HCT116 (cell line): ENCODE results near the gene ZNF121. TPM values are rescaled to one million over a fixed set of nuclear protein-coding genes. Genes with fewer than 3 reads are reported as not detected.
A peak's percentile ranks its signal among the peaks of the same experiment; 100 is the strongest.

Experiments
- ATAC-seq: fragments of 200-7000 bp; cut with Tn5 transposase; 2 replicates; pipeline ENCODE4 v1.9.1; 2020; ENCODE audit warnings: mild to moderate bottlenecking, moderate library complexity
- Bru-seq: library from RNA; stranded (reverse); fragments of 400-500 nt; gene quantifications from one replicate; lab custom pipeline; 2021; lab: Mats Ljungman, UMichigan
- BruChase-seq, 2 experiments: library from RNA; stranded (reverse); fragments of 400-500 nt; gene quantifications; one replicate each; lab custom pipeline; 2021; lab: Mats Ljungman, UMichigan
- BruUV-seq: library from RNA; stranded (reverse); fragments of 400-500 nt; replicated peaks from 2 replicates; lab custom pipeline; 2021; lab: Mats Ljungman, UMichigan
- CTCF ChIA-PET: fragments of 300-600 bp; sonication (Branson Sonifier 250); formaldehyde crosslinking; loops from one replicate; lab custom pipeline; 2021; ENCODE audit warnings: antibody characterized with exemption; lab: Charles Lee
- POLR2A ChIA-PET: fragments of 300-600, 350-600 bp; sonication (Branson Sonifier 250); formaldehyde crosslinking; loops from one replicate; lab custom pipeline; 2021; ENCODE audit warnings: antibody characterized with exemption; lab: Charles Lee
- RAD21 ChIA-PET, 2 experiments: fragments of 300-600 bp; sonication (Branson Sonifier 250); formaldehyde crosslinking; loops; one replicate each; lab custom pipeline; 2023; ENCODE audit warnings: low total read pairs in 2 of 2; ENCODE audit not compliant: uncharacterized antibody in 2 of 2, unreplicated experiment in 2 of 2, low non-redundant PET in 1 of 2; lab: Charles Lee
- DNase-seq: peaks from one replicate; pipeline ENCODE4 v3.0.0-alpha.2; 2010; ENCODE audit warnings: low read depth, low spot score
- H2AFZ ChIP-seq: fragments of 200-600 bp; shearing (Covaris generic), sonication (generic); 2 replicates; pipeline ENCODE4 v1.6.1; 2017; ENCODE audit warnings: low read depth, mixed run types, mixed read lengths, antibody characterized with exemption, low read length; ENCODE audit not compliant: poor library complexity, severe bottlenecking
- H3K27ac ChIP-seq: 2 replicates; pipeline ENCODE4 v1.5.1; 2012; ENCODE audit warnings: low read depth, low read length
- H3K27me3 ChIP-seq: fragments of 200-600 bp; sonication (generic); 2 replicates; pipeline ENCODE4 v1.6.1; 2016; ENCODE audit warnings: mixed run types, low read length, mixed read lengths; ENCODE audit not compliant: insufficient read depth
- H3K36me3 ChIP-seq, 2 experiments: fragments of 200-500 bp in 1 of 2; fragments of 200-600 bp in 1 of 2; sonication (Bioruptor generic) in 1 of 2; sonication (generic) in 1 of 2; 2 replicates each; pipeline versions ENCODE4 v1.5.1 to v1.6.1; 2014 to 2016; ENCODE audit warnings: low read length in 2 of 2, inconsistent platforms in 1 of 2, mixed read lengths in 1 of 2, mixed run types in 1 of 2; ENCODE audit not compliant: insufficient read depth in 2 of 2, control insufficient read depth in 1 of 2
- H3K4me1 ChIP-seq, 2 experiments: fragments of 200-600 bp in 1 of 2; sonication (generic) in 1 of 2; 2 replicates each; pipeline versions ENCODE4 v1.5.1 to v1.6.1; 2012 to 2017; ENCODE audit warnings: low read length in 2 of 2, inconsistent platforms in 1 of 2, mild to moderate bottlenecking in 1 of 2, mixed read lengths in 1 of 2, mixed run types in 1 of 2, moderate library complexity in 1 of 2; ENCODE audit not compliant: insufficient read depth in 2 of 2, control insufficient read depth in 1 of 2
- H3K4me2 ChIP-seq: fragments of 200-600 bp; sonication (generic); 2 replicates; pipeline ENCODE4 v1.6.1; 2017; ENCODE audit warnings: mixed run types, low read length, mixed read lengths
- H3K4me3 ChIP-seq, 2 experiments: fragments of 200-600 bp in 1 of 2; sonication (generic) in 1 of 2; replicated peaks in 1 of 2; 2 replicates each; pipeline ENCODE4 v1.5.1; 2011 to 2016; ENCODE audit warnings: low read length in 2 of 2, control low read depth in 1 of 2, low read depth in 1 of 2, mild to moderate bottlenecking in 1 of 2, mixed read lengths in 1 of 2, mixed run types in 1 of 2
- H3K79me2 ChIP-seq: fragments of 200-600 bp; sonication (generic); 2 replicates; pipeline ENCODE4 v1.6.1; 2017; ENCODE audit warnings: mild to moderate bottlenecking, mixed run types, low read length, moderate library complexity, mixed read lengths; ENCODE audit not compliant: insufficient read depth
- H3K9ac ChIP-seq: fragments of 200-600 bp; sonication (generic); 2 replicates; pipeline ENCODE4 v1.6.1; 2016; ENCODE audit warnings: low read length, mixed read lengths
- H3K9me2 ChIP-seq: fragments of 200-600 bp; sonication (generic), shearing (Covaris generic); 2 replicates; pipeline ENCODE4 v1.6.1; 2017; ENCODE audit warnings: mixed run types, mild to moderate bottlenecking, moderate library complexity; ENCODE audit not compliant: insufficient read depth
- H3K9me3 ChIP-seq, 2 experiments: fragments of 200-500 bp in 1 of 2; fragments of 200-600 bp in 1 of 2; sonication (Bioruptor generic) in 1 of 2; sonication (generic) in 1 of 2; 2 replicates each; pipeline ENCODE4 v1.6.1; 2014 to 2017; ENCODE audit warnings: low read length in 2 of 2, mixed read lengths in 2 of 2, inconsistent platforms in 1 of 2, low read depth in 1 of 2, mild to moderate bottlenecking in 1 of 2, mixed run types in 1 of 2, moderate library complexity in 1 of 2; ENCODE audit not compliant: control insufficient read depth in 1 of 2, insufficient read depth in 1 of 2
- H4K20me1 ChIP-seq: fragments of 200-600 bp; sonication (generic), shearing (Covaris generic); 2 replicates; pipeline ENCODE4 v1.6.1; 2017; ENCODE audit warnings: mixed run types, mild to moderate bottlenecking, moderate library complexity; ENCODE audit not compliant: insufficient read depth
- CBX3 ChIP-seq: IDR thresholded peaks from 2 replicates; pipeline ENCODE4 v1.6.1; 2012; ENCODE audit warnings: low read depth
- FOSL1 ChIP-seq: IDR thresholded peaks from 2 replicates; pipeline ENCODE4 v1.6.1; 2012; ENCODE audit warnings: low read depth
- POLR2A ChIP-seq: IDR thresholded peaks from 2 replicates; pipeline ENCODE4 v1.7.0; 2011; ENCODE audit warnings: borderline replicate concordance; ENCODE audit not compliant: insufficient read depth, insufficient read length; ENCODE audit errors: extremely low read depth
- POLR2AphosphoS5 ChIP-seq: IDR thresholded peaks from 2 replicates; pipeline ENCODE4 v1.6.1; 2011; ENCODE audit warnings: mild to moderate bottlenecking, low read depth, low read length, moderate library complexity
- RAD21 ChIP-seq: IDR thresholded peaks from 2 replicates; pipeline ENCODE4 v1.6.1; 2012; ENCODE audit warnings: low read depth, mild to moderate bottlenecking
- SP1 ChIP-seq: IDR thresholded peaks from 2 replicates; pipeline ENCODE4 v1.6.1; 2012; ENCODE audit warnings: low read depth
- YY1 ChIP-seq: IDR thresholded peaks from 2 replicates; pipeline ENCODE4 v1.6.1; 2011; ENCODE audit warnings: low read length, low read depth, moderate library complexity, mild to moderate bottlenecking; ENCODE audit not compliant: insufficient replicate concordance; ENCODE audit errors: extremely low read depth
- ZFX ChIP-seq: fragments of 450-650 bp; IDR thresholded peaks from 2 replicates; pipeline ENCODE4 v1.6.1; 2017
- intact Hi-C: fragments of 100-400 bp; cut with micrococcal nuclease; formaldehyde crosslinking; loops from 2 replicates; pipeline ENCODE4 v1.10.0; 2022
- long read RNA-seq: library from polyadenylated mRNA; unstranded; transcript quantifications from one replicate; pipeline ENCODE4 v2.0.0, GENCODE V29; 2021; ENCODE audit not compliant: unreplicated experiment
- polyA plus RNA-seq: library from polyadenylated mRNA; unstranded; fragments of >200 nt; gene quantifications from 2 replicates; pipeline ENCODE4 v1.2.1, GENCODE V29; 2012; ENCODE audit warnings: missing spikeins
- total RNA-seq: library from RNA; stranded (reverse); gene quantifications from one replicate; pipeline ENCODE4 v1.2.1, GENCODE V29; 2021; ENCODE audit not compliant: unreplicated experiment
- TF ChIP-seq, protein P1 (sequence below): IDR thresholded peaks from 2 replicates; pipeline ENCODE4 v1.6.1; 2012; ENCODE audit warnings: low read depth
- TF ChIP-seq, protein P2 (sequence below), 3 experiments: fragments of 200-600 bp in 1 of 3; sonication (generic) in 1 of 3; IDR thresholded peaks in 2 of 3; conservative IDR thresholded peaks in 1 of 3; 2 replicates each; pipeline ENCODE4 v1.5.1; 2012 to 2017; ENCODE audit warnings: low read depth in 2 of 3, low read length in 2 of 3, antibody characterized with exemption in 1 of 3, borderline replicate concordance in 1 of 3, control low read depth in 1 of 3, mild to moderate bottlenecking in 1 of 3, mixed read lengths in 1 of 3, mixed run types in 1 of 3, moderate library complexity in 1 of 3; ENCODE audit not compliant: insufficient read depth in 1 of 3
- TF ChIP-seq, protein P3 (sequence below): IDR thresholded peaks from 2 replicates; pipeline ENCODE4 v1.6.1; 2012

Gene ZNF121
- total RNA-seq: 80.9 TPM
- 24.9 and 25.6 TPM in 2 replicates for polyA plus RNA-seq
- percentile 98 among the genes with signal in this experiment for Bru-seq, nascent RNA
- BruChase-seq, experiment 1, labeled RNA remaining after a 6-hour chase: percentile 99 among the genes with signal in this experiment
- percentile 99 among the genes with signal in this experiment for BruChase-seq, experiment 2, labeled RNA remaining after a 2-hour chase
- long read RNA-seq, partial matches to known transcripts: 0 of 28 reads
- long read RNA-seq, other reads (novel, unspliced or antisense): 27 of 28 reads

DNA sequence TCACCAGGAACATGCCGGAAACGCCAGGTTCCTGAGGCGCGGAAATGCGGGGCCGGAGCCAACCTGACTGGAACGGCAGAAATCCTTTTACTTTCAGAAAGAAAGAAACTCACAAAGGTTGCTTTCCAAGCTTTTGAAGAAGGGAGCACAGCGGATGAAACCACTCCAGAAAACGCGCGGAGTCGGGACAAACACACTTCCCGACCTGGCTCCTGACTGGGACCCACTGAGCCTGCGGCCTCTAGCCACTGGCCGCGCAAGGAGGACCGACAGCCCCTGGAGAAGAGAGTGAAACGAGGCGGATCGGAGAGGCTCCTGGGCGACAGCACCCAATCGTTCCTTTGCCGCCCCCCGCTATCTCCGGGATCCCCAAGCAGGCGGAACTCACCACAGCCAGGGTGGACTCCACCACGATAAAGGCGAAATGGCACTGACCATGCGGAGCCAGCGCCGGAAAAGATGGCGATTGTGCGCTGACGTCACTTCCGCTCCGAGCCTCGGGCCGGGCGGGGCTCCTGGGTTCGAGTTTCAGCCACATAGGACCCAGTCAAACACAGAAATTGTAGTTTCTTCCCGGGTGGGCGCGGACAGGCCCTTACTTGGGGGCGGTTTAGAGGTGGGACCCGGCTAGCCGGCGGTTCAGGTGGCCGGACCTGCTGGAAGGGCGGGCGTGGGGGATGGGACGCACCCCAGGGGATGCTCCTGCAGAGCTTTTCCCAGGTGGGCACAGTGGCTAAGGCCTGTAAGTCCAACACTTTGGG lies at the start of gene ZNF121:
TSS of gene ZNF121 (minus strand) at position 432 of the 761 bp plus-strand sequence. CDS start 16,407 bp downstream, outside the sequence.
- H3K4me3 ChIP-seq: peak within 1 kb of the TSS; percentile 72 to 73
- intact Hi-C loops: loop anchor here (10.0 kb wide), 3 partner anchors 91 to 331 kb away; partner anchors contain the start of genes ZNF559 and ZNF562
- CTCF ChIA-PET: interaction anchor here (1.0 to 1.1 kb wide), 2 partner anchors 272 to 379 kb away, joined by 3 read pairs; no protein-coding TSS in a partner anchor

More for the DNA sequence above, at the start of gene ZNF121:
- peak; percentile 83 for ATAC-seq
- Histone ChIP-seq H3K9me2 (no peaks in the 10 kb centered on the region), H3K4me2 (peak within 1 kb of the TSS; percentile 69), H4K20me1 (peaks cover 4% of the 10 kb centered on the region; the same call in 1 of the 2 replicates), H2AFZ (no peak within 1 kb of the TSS), H3K27ac (peak within 1 kb of the TSS; percentile 79), H3K9me3 (peaks cover 8 to 9% of the 10 kb centered on the region in 2 experiments; a peak in 3 of 4 replicates), H3K9ac (peak within 1 kb of the TSS; percentile 91), H3K4me1 (peaks cover 3 to 9% of the 10 kb centered on the region in 2 experiments; a peak in 2 of 4 replicates), H3K27me3 (no peaks in the 10 kb centered on the region), H3K79me2 (peaks cover 52% of the 10 kb centered on the region), H3K36me3 (peaks cover 0 to 29% of the 10 kb centered on the region in 2 experiments; a peak in 2 of 4 replicates)
- BruUV-seq: TSS peak; percentile 80
- ChIA-PET RAD21 (no interaction called here), POLR2A (interaction anchor here (1.5 kb wide), 1 partner anchor 35 kb away, joined by 4 read pairs; no protein-coding TSS in a partner anchor)
- TF ChIP-seq FOSL1 (no peak), ZFX (peak; percentile 86), POLR2A (peak; percentile 56), RAD21 (no peak), POLR2AphosphoS5 (peak; percentile 91), YY1 (peak; percentile 94), SP1 (no peak), CBX3 (no peak)
- TF ChIP-seq, protein P1, sequence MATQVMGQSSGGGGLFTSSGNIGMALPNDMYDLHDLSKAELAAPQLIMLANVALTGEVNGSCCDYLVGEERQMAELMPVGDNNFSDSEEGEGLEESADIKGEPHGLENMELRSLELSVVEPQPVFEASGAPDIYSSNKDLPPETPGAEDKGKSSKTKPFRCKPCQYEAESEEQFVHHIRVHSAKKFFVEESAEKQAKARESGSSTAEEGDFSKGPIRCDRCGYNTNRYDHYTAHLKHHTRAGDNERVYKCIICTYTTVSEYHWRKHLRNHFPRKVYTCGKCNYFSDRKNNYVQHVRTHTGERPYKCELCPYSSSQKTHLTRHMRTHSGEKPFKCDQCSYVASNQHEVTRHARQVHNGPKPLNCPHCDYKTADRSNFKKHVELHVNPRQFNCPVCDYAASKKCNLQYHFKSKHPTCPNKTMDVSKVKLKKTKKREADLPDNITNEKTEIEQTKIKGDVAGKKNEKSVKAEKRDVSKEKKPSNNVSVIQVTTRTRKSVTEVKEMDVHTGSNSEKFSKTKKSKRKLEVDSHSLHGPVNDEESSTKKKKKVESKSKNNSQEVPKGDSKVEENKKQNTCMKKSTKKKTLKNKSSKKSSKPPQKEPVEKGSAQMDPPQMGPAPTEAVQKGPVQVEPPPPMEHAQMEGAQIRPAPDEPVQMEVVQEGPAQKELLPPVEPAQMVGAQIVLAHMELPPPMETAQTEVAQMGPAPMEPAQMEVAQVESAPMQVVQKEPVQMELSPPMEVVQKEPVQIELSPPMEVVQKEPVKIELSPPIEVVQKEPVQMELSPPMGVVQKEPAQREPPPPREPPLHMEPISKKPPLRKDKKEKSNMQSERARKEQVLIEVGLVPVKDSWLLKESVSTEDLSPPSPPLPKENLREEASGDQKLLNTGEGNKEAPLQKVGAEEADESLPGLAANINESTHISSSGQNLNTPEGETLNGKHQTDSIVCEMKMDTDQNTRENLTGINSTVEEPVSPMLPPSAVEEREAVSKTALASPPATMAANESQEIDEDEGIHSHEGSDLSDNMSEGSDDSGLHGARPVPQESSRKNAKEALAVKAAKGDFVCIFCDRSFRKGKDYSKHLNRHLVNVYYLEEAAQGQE: no peak
- TF ChIP-seq, protein P2, sequence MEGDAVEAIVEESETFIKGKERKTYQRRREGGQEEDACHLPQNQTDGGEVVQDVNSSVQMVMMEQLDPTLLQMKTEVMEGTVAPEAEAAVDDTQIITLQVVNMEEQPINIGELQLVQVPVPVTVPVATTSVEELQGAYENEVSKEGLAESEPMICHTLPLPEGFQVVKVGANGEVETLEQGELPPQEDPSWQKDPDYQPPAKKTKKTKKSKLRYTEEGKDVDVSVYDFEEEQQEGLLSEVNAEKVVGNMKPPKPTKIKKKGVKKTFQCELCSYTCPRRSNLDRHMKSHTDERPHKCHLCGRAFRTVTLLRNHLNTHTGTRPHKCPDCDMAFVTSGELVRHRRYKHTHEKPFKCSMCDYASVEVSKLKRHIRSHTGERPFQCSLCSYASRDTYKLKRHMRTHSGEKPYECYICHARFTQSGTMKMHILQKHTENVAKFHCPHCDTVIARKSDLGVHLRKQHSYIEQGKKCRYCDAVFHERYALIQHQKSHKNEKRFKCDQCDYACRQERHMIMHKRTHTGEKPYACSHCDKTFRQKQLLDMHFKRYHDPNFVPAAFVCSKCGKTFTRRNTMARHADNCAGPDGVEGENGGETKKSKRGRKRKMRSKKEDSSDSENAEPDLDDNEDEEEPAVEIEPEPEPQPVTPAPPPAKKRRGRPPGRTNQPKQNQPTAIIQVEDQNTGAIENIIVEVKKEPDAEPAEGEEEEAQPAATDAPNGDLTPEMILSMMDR (IDR thresholded peaks at IDR 0.05 in 2 of 3, conservative IDR thresholded peaks at IDR 0.05 in 1 of 3; ENCODE audit: borderline replicate concordance in 1 of 3, insufficient read depth in 1 of 3, low read depth in 2 of 3, low read length in 2 of 3): no peak
- TF ChIP-seq, protein P3, sequence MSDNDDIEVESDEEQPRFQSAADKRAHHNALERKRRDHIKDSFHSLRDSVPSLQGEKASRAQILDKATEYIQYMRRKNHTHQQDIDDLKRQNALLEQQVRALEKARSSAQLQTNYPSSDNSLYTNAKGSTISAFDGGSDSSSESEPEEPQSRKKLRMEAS: peak; percentile 95
- peak; percentile 77 for DNase-seq
